HG03097 (cell line): ENCODE results near the gene CDCA3.
A peak's percentile ranks its signal among the peaks of the same experiment; 100 is the strongest.
"Not testable (repeated sequence)": the region's sequence is repeated elsewhere in the genome, so short reads cannot be mapped to it uniquely, and the experiment has no call there.

Source experiments
- ATAC-seq: cut with Tn5 transposase; IDR thresholded peaks from one replicate; pipeline ENCODE4 v1.9.1; 2021; ENCODE audit not compliant: unreplicated experiment, low FRiP score

The CDCA3 gene

DNA sequence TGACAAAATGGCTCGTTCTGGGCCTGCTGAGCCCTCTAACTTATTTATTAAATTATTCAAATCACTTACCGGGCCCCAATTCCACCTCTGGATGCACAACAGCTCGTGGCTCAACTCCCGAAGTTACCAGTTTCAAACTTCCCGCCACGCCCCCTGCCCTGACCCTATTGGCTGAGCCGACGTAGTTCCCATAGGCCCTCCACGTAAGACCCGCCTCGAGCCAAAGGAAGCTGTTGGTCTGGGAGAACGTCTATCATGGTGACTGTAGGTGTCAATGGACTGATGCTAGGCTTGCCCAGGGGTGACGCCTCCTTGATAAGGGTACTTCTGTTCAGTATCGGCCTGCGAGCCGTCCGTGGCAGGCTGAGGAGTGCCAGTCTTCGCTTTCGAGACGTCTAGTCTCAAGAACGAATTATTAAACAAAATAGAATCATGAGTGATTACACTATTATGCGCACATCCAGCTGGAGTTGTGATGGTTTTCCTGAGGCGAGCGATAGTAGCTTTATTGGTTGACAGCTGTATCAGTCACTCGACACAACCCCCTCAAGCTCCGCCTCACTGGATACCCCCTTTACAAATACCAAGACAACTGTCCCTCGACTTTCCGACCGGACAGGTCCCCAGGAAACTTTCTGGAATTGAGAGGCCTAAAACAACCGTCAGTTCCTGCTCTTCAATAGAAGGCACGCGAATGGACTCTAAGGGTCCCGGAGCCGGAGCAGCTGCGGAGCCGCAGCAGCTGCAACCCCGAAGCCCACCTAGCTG lies at the start of gene CDCA3:
CDCA3 (minus strand) TSS at position 134 of the 768 bp plus-strand sequence. CDS start 334 bp downstream, outside the sequence.
- peak; percentile 46 for ATAC-seq

DNA sequence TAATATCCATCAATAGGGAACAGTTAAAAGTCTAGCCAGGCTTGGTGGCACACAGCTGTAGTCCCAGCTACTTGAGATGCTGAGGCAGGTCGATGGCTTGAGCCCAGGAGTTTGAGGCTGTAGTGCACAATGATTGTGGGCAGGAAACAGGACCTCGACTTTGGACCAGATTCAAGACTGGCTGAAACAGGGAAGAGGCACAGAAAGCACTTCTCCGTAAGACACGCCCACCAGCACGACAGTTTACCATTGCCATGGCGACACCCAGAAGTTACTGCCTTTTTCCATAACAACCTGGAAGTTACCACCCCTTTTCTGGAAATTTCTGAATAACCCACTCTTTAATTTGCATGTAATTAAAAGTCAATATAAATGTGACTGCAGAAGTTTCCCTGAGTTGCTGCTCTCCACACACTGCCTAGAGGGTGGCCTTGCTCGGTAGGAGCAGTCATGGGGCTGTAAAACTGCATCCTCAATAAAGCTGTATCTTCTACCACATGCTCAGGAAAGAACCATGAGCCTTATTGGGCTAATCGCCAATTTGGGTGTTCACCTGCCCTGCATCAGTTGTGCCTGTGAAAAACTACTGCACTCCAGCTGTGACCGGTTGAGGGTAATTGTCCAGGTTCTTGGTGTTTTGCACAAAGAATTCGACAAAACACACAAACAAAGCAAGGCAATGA lies 48.9 kb upstream of the CDCA3 start:
- ATAC-seq, result no peak

DNA sequence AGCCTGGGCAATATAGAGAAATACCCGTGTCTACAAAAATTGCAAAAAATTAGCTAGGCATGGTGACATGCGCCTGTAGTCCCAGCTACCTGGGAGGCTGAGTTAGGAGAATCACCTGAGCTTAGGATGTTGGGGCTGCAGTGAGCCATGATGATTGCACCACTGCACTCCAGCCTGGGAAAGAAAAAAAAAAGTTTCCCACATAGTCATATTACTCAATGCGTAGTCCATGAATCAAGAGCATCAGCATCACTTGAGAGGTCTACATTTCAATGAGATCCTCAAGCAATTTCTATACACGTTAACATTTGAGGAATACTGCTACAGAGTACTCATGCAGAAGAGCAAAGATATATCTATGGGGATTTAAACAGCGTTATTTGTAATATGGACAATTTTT lies 48.3 kb upstream of the CDCA3 start:
- ATAC-seq, result no peak

DNA sequence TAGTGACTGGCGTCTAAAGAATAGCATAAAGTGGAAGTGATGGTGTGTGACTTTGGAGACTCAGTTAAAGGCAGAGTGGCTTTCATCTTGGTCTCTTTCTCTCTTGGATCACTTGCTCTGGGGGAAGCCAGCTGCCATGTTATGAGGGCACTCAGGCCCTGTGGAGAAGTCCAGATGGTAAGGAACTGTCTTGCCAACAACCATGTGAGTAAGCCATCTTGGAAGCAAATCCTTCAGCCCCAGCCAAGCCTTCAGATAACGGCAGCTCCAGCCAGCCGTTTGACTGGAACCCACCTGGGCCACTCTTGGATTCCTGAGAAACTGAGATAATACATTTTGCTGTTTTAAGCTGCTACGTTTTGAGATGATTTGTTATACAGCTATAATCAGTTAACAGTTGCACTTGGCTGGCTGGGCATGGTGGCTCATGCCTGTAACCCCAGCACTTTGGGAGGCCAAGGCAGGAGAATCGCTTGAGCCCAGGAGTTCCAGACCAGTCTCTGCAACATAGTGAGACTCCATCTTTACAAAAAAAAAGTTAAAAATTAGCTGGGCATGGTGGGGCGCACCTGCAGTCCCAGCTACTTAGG lies 45.9 kb upstream of the CDCA3 start:
- no peak for ATAC-seq

DNA sequence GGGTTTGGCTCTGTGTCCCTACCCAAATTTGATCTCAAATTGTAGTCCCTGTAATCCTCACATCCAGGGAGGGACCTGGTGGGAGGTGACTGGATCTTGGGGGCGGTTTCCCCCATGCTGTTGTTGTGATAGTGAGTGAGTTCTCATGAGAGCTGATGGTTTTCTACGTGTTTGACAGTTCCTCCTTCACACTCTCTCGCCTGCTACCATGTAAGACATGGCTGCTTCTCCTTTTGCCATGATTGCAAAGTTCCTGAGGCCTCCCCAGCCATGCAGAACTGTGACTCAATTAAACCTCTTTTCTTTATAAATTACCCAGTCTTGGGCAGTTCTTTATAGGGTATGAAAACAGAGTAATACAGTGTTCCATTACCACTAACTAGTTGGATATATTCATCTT lies 43.2 kb upstream of the CDCA3 start:
- ATAC-seq, result no peak

DNA sequence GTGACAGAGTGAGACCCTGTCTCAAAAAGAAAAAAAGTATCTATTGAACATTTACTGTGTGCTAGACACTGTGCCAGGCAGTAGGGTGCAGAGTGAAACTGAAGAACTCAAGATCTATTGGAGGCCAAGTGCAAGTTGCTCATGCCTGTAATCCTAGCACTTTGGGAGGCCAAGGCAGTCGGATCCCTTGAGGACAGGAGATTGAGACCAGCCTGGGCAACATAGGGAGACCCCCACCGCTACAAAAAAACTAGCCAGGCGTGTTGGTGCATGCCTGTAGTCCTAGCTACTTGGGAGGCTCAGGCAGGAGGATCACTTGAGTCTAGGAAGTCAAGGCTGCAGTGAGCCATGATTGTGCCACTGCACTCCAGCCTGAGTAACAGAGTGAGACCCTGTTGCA lies 41.6 kb upstream of the CDCA3 start:
- ATAC-seq, result not testable (repeated sequence)

DNA sequence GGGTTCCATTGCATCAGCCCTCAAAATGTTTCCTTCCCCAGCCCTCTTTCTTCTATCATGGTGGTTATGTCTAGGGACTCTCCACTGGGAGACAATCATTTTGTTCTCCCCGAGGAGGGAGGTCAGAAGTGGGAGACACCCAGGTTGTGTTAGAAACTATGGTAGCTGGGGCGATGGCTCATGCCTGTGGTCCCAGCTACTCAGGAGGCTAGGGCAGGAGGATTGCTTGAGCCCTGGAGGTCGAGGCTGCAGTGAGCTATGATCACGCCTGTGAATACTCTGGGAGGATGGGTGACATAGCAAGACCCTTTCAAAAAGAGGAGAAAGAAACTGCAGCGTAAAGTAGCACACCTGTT lies 40.5 kb upstream of the CDCA3 start:
- ATAC-seq, result peak; percentile 8

DNA sequence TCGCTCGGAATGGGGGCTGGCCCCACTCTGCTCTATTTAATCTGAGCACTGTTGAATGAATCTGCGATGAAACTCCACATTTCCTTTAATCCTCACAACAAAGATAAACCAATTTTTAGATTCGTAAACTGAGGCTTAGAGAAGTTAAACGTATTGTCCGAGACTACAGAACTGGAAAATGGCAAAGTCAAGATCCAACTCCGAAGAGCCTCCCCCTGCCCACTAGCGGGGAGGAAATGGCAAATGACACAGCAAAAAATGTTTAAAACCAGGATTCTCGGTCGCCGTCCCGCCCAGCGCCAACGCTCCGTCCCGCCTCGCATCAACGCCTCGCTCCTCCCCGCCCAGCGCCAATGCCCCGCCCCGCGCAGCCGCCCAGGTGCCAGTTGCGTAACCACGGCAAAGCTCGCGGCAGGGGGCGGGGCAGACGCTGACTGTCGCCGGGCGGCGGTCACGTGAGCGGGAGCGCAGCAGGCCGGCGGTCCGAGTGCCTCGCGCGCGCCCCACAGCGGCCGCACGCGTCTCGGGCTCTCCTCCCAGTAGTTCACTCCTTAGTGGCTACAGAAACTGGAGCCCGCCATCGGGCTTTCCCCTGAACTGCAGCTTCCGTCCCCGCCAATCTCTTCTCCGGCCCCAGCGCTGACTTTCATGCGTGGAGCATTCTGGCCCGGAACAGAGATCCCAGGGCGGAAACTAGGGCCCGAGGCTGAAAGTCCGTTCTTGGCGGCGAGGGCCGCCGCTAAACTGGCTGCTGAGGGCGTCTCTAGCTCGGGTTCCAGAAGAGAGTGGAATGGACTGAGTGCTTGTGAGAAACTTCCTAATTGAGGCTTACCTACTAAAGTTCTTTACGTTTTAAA lies 39.9 kb upstream of the CDCA3 start:
- peak; percentile 94 for ATAC-seq

DNA sequence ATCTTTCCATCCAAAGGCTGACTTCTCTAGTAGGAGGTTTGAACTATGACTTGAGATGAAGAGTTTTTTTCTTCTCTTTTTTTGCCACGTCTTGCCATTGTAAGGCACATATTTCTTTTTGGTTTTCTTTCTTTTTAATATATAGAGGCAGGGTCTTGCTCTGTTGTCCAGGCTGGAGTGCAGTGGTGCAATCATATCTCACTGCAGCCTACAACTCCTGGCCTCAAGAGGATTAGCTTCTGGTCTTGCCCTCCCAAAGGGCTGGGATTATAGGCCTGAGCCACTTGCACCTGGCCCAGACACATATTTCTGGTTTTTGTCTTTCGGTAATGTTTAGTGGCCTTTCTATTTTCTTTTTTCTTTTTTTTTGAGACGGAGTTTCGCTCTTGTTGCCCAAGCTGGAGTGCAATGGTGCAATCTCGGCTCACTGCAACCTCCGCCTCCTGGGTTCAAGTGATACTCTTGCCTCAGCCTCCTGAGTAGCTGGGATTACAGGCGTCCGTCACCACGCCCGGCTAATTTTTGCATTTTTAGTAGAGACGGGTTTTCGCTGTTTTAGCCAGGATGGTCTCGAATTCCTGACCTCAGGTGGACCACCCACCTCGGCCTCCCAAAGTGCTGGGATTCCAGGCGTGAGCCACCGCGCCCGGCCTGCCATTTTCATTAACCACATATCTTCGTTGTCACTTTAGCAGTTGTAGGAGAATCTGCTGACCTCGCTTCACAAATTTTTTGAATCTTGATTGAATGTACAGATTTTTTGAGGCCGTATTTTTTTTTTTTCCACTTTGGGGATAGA lies 38.9 kb upstream of the CDCA3 start:
- ATAC-seq, result not testable (repeated sequence)

DNA sequence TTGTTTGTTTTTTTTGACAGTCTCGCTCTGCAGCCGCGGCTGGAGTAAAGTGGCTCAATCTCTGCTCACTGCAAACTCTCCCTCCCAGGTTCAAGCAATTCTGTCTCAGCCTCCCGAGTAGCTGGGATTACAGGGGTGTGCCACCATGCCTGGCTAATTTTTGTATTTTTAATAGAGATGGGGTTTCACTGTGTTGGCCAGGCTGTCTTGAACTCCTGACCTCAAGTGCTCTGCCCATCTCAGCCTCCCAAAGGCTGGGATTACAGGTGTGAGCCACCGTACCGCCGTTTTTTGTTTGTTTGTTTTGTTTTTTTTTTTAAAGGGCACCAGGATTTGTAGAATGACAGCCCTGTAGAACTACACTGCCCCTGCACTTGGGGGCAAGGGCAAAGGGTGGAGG lies 37.7 kb upstream of the CDCA3 start:
- not testable (repeated sequence) for ATAC-seq

DNA sequence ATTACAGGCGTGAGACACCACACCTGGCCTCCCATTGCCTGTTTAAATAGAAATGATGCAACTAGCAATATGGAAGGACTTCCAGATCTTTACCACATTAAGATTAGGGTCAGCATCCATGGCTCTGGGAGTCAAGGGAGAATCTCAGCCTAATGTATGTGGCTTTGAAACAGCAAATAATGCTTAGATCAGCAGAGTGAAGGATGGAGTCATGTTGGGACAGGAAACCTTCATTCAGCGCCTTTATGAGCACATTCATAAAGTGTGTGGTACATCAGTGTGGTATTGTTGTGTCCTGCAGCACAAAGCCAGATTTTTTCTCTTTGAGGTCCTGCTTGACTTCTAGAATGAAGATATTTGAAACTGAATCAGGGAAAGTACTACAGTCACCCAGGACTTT lies 37.3 kb upstream of the CDCA3 start:
- no peak for ATAC-seq

DNA sequence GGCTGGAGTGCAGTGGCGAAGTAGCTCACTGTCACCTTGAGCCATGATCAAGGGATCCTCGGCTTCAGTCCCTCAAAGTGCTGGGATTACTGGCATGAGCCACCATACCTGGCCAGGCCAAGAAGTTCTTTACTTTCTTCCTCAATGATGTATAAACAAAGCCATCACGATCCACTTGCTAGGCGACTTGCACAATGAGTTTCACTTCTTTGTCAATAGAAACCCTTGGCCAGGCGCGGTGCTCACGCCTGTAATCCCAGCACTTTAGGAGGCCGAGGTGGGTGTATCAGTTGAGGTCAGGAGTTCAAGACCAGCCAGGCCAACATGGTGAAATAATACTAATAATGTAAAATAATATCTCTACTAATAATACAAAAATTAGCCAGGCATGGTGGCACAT lies 36.4 kb upstream of the CDCA3 start:
- no peak for ATAC-seq

DNA sequence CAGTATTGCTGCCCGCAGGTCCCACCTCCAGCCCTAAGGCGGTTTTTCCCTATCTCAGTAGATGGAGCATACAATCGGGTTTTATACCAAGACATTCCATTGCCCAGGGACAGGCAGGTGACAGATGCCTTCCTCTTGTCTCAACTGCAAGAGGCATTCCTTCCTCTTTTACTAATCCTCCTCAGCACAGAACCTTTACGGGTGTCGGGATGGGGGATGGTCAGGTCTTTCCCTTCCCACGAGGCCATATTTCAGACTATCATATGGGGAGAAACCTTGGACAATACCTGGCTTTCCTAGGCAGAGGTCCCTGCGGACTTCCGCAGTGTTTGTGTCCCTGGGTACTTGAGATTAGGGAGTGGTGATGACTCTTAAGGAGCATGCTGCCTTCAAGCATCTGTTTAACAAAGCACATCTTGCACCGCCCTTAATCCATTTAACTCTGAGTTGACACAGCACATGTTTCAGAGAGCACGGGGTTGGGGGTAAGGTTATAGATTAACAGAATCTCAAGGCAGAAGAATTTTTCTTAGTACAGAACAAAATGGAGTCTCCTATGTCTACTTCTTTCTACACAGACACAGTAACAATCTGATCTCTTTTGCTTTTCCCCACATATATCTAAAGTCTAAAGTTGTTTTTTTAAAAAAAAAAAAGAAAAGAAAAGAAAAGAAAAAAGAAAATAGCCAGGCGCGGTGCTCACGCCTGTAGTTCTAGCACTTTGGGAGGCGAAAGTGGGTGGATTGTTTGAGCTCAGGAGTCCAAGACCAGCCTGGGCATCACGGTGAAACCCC lies 35.3 kb upstream of the CDCA3 start:
- ATAC-seq, result not testable (repeated sequence)

DNA sequence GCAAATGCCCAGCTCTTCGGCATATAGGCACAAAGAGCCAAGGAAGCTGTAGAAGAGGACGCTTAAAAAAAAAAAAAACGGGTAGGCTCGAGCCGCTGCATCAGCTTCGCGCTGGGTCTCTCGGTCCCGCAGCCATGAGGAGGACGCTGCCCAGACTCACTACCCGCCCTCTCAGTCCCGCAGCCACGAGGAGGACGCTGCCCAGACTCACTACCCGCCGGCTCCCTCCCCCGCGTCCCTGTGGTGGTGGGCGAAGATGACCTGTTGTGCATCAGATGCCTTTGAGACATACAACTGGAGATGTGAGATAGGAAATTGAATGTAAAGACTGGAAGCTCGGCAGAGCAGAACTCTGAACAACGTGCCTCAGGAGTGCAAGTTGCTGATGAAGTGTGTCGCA lies 33.5 kb upstream of the CDCA3 start:
- no peak for ATAC-seq

DNA sequence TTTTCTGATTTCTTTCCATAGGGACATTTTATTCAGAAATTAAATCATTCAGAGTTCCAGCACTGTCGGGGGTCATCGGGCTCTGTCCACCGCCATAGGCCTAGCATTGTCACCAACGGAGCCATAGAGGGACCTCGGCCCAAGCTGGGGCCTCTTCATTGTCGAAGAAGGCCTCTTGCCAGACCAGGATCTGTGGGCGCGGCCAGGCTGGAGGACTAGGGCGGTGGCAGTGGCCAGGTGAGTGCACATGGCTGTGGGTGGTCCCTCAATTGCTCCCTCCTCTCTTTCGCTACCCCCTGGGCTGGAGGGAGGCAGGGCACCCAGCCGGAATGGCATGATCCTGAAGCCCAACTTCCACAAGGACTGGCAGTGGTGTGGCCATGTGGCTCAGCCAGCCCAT lies 32.6 kb upstream of the CDCA3 start:
- no peak for ATAC-seq

DNA sequence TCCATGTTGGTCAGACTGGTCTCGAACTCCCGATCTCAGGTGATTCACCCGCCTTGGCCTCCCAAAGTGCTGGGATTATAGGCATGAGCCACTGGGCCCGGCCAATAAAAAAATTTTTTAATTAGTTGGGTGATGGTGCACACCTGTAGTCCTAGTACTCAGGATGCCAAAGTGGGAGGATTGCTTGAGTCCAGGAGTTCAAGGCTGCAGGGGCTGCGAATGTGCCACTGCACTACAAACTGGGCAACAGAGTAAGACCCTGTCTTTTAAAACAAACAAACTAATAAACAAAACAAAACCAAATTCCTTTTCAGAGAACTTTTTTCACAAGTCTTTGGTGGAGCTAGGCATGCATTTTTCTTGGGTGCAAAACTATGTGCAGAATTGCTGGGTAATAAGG lies 32.2 kb upstream of the CDCA3 start:
- ATAC-seq, result no peak

DNA sequence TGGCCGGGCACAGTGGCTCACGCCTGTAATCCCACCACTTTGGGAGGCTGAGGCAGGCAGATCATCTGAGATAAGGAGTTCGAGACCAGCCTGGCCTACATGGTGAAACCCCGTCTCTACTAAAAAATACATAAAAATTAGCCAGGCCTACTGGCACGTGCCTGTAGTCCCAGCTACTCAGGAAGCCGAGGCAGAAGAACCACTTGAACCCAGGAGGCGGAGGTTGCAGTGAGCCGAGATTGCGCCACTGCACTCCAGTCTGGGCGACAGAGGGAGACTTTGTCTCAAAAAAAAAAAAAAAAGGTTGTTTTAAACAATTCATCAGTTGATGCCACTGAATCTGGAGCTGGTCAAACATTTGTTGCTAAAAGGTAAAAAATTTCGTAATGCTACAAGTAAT lies 28.7 kb upstream of the CDCA3 start:
- ATAC-seq, result not testable (repeated sequence)

DNA sequence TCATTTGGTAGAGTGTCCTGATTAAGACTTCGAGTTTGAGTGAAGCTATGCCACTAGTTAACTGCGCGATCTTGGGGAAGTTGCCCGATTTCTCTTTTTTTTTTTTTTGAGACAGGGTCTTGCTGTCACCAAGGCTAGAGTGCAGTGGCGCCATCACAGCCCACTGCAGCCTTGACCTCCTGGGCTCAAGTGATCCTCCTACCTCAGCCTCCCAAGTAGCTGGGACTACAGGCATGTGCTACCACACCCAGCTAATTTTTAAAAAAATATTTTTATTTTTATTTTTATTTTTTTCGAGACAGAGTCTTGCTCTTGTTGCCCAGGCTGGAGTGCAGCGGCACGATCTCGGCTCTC lies 22.9 kb upstream of the CDCA3 start:
- not testable (repeated sequence) for ATAC-seq
